Dedifferentiated amniotic fluid mesenchymal stem cell (primary cell): ENCODE results near the gene XKR7.

Experiments used
- DNase-seq: peaks from one replicate; pipeline ENCODE4 v3.0.0-alpha.2; 2016; ENCODE audit errors: extremely low spot score

The XKR7 gene

GRCh38 chr20:32040142-32040953 is 72.4 kb downstream of the XKR7 start:
- DNase-seq, result no peak

DNA sequence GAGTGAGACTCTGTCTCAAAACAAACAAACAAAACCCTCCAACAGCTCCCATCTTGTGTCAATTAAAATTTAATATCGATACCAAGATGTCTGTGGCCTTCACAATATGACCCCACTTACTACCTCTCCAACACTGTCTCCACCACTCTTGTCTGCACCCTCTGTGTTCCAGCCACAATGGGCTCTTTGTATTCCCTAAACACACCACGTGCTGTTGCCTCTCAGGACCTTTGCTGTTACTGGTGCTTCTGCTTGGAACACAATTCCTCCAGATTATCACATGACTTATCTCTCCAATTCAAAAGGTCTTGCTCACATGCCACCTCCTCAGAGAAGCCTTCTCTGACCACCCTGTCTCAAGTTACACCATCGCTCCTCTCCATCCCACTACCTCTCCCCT is 78.0 kb downstream of the XKR7 start:
- no peak for DNase-seq

DNA sequence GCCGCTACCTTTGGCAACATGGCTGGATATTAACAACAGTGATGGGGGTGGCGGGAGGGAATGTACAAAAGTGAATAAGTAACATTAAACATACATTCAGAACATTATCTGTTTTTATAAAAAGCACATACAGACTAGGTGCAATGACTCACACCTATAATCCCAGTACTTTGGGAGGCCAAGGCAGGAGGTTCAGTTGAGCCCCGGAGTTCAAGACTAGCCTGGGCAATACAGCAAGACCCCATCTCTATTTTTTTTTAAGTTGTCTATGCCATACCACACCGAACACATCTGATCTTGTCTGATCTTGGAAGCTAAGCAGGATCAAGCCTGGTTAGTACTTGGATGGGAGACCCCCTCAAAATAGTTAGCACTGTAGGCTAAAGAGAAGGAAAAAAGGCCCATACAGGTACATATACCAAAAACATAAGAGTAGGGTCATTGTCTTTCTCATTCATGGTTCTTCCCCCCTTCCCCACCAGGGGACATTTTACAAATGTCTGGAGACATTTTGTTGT is 82.4 kb downstream of the XKR7 start:
- no peak for DNase-seq

- DNase-seq, result no peak
Measured at GRCh38 chr20:32050851-32051556, 83.1 kb downstream of the XKR7 start.

DNA sequence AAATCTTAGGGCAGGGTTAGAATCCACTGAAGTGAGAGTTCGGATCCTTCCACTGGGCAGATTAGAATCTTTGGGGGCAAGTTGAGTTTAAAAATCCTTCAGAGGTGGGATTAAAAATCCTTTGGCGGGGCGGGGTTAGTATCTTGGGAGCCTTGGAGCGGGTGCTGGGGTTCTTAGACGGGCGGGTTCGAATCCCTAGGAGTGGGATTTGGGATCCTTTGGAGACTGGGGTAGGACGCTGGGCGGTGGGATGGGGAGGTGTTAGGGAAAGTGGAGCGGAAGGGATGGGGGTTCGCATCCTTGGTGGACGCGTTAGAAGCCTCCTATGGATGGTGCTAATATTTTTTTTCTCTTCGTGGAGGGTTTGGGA is 83.8 kb downstream of the XKR7 start:
- DNase-seq, result no peak

- no peak for DNase-seq
Measured at GRCh38 chr20:32052090-32052777, 84.3 kb downstream of the XKR7 start, which contains the start of gene HCK. Gene HCK, plus strand, starts transcription at chr20:32052242.

DNA sequence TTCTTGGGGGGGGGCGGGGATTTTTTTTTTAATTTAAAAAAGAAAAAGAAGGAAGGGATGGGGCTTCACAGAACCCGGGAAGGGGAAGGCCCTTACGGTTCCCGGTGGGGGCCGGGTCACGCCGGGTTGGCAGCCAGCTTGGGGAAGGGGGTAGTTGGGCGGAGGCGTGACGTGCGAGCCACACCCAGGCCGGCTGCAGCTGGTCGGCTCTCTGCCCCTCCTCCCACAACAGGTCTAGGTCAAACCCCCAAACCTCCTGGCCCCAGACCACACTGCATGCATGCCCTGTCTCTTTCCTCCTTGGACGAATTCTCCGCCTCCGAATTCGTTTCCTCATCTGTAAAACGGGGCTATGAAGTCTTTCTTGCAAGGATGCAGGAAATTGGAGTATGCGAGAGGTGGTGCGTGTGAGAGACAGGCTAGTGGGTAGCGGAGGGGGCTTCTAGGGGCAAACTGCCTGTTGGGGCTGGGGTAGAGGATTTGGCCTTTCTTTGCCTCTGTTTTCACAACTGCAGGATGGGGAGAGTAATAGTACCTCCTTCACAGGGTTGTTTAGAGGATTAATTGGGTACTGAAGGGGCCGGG is 84.9 kb downstream of the XKR7 start:
- no peak for DNase-seq
